Measurements from ENCODE around the gene NR2C1. TPM values are rescaled to one million over a fixed set of nuclear protein-coding genes. Genes with fewer than 3 reads are reported as not detected.

The NR2C1 gene
- total RNA-seq, 1 donor from 2014 or later, result 44.3 TPM

DNA sequence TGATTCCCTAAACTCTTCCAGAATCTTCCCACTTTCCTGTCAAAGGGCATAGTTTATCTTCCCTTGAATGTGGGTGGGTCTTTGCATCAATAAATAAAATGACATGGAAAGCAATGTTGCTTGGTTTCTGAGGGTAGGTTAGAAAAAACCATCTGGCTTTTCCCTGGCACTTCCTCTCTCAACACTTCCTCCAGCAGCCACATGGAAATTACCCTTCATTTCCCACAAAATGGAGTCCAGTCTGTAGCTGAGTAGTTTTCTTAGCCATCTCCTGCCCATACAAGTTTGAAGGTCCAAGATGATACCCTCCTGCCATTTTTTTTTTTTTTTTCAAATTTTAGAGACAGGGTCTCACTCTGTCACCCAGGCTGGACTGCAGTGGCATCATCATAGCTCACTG lies 58.9 kb downstream of the NR2C1 start:
- no peak overlapping the region for H3K4me3 Mint-ChIP-seq (ENCODE audit: unreplicated experiment)
- Histone ChIP-seq H3K4me3 (ENCODE audit: insufficient read depth, low read depth, low read length) (no peak overlapping the region), H3K79me2 (ENCODE audit: insufficient read depth, low read length) (no peaks in the 10 kb centered on the region), H3K27me3 (ENCODE audit: insufficient read depth, low read length) (no peaks in the 10 kb centered on the region), H3K4me2 (ENCODE audit: low read length) (no peak overlapping the region), H3K4me1 (ENCODE audit: insufficient read depth, low read length) (no peaks in the 10 kb centered on the region), H4K20me1 (ENCODE audit: insufficient read depth, low read length) (no peaks in the 10 kb centered on the region), H3K36me3 (ENCODE audit: insufficient read depth, low read length) (no peaks in the 10 kb centered on the region), H3K27ac (ENCODE audit: low read depth, low read length) (no peak overlapping the region), H3K9me3 (ENCODE audit: insufficient read depth, low read depth, low read length) (no peaks in the 10 kb centered on the region), H3K9ac (ENCODE audit: low read length) (no peak overlapping the region), H2AFZ (ENCODE audit: low read depth, low read length) (no peak overlapping the region)
- no peak for DNase-seq (ENCODE audit: low read depth)
- peaks cover 3% of the 10 kb centered on the region for H3K36me3 Mint-ChIP-seq (ENCODE audit: low read depth, unreplicated experiment)
- H3K4me1 Mint-ChIP-seq (ENCODE audit: low read depth, unreplicated experiment), result no peaks in the 10 kb centered on the region
- H3K27me3 Mint-ChIP-seq (ENCODE audit: low read depth, unreplicated experiment), result no peaks in the 10 kb centered on the region
- TF ChIP-seq EZH2 (IDR thresholded peaks at IDR 0.05; ENCODE audit: insufficient read depth, low read length), result no peak
- TF ChIP-seq, protein P1, sequence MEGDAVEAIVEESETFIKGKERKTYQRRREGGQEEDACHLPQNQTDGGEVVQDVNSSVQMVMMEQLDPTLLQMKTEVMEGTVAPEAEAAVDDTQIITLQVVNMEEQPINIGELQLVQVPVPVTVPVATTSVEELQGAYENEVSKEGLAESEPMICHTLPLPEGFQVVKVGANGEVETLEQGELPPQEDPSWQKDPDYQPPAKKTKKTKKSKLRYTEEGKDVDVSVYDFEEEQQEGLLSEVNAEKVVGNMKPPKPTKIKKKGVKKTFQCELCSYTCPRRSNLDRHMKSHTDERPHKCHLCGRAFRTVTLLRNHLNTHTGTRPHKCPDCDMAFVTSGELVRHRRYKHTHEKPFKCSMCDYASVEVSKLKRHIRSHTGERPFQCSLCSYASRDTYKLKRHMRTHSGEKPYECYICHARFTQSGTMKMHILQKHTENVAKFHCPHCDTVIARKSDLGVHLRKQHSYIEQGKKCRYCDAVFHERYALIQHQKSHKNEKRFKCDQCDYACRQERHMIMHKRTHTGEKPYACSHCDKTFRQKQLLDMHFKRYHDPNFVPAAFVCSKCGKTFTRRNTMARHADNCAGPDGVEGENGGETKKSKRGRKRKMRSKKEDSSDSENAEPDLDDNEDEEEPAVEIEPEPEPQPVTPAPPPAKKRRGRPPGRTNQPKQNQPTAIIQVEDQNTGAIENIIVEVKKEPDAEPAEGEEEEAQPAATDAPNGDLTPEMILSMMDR (IDR thresholded peaks at IDR 0.05; ENCODE audit: insufficient read depth, low read depth, low read length), result no peak
- H3K27ac Mint-ChIP-seq (ENCODE audit: unreplicated experiment), result no peak overlapping the region
- H3K9me3 Mint-ChIP-seq (ENCODE audit: unreplicated experiment), result no peaks in the 10 kb centered on the region
- FAIRE-seq, result no peak

DNA sequence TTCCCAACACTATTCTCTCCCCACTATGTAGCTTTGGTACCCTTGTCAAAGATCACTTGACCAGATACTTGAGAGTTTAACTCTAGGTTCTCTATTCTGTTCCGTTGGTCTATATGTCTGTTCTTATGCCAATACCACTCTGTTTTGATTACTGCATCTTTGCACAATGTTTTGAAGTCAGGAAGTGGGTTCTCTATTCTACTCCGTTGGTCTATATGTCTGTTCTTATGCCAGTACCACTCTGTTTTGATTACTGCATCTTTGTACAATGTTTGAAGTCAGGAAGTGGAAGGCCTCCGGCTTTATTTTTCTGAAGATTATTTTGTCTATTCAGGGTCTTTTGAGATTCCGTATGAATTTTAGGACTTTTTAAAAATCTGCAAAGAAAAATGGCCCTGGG lies 67.2 kb downstream of the NR2C1 start:
- DNase-seq (ENCODE audit: low read depth) (no peak), FAIRE-seq (no peak)
- Mint-ChIP-seq H3K4me1 (ENCODE audit: low read depth, unreplicated experiment) (peaks cover 4% of the 10 kb centered on the region), H3K27ac (ENCODE audit: unreplicated experiment) (no peak overlapping the region), H3K27me3 (ENCODE audit: low read depth, unreplicated experiment) (no peaks in the 10 kb centered on the region), H3K4me3 (ENCODE audit: unreplicated experiment) (no peak overlapping the region), H3K36me3 (ENCODE audit: low read depth, unreplicated experiment) (no peaks in the 10 kb centered on the region), H3K9me3 (ENCODE audit: unreplicated experiment) (peaks cover 3% of the 10 kb centered on the region)
- Histone ChIP-seq H3K9ac (ENCODE audit: low read length) (no peak overlapping the region), H4K20me1 (ENCODE audit: insufficient read depth, low read length) (no peaks in the 10 kb centered on the region), H3K79me2 (ENCODE audit: insufficient read depth, low read length) (peaks cover 13% of the 10 kb centered on the region), H3K36me3 (ENCODE audit: insufficient read depth, low read length) (no peaks in the 10 kb centered on the region), H3K9me3 (ENCODE audit: insufficient read depth, low read depth, low read length) (no peaks in the 10 kb centered on the region), H3K27me3 (ENCODE audit: insufficient read depth, low read length) (no peaks in the 10 kb centered on the region), H3K27ac (ENCODE audit: low read depth, low read length) (no peak overlapping the region), H3K4me1 (ENCODE audit: insufficient read depth, low read length) (peaks cover 3% of the 10 kb centered on the region), H2AFZ (ENCODE audit: low read depth, low read length) (no peak overlapping the region), H3K4me3 (ENCODE audit: insufficient read depth, low read depth, low read length) (no peak overlapping the region), H3K4me2 (ENCODE audit: low read length) (no peak overlapping the region)
- TF ChIP-seq, protein P1 (IDR thresholded peaks at IDR 0.05; ENCODE audit: insufficient read depth, low read depth, low read length), result no peak
- no peak for TF ChIP-seq EZH2 (IDR thresholded peaks at IDR 0.05; ENCODE audit: insufficient read depth, low read length)

DNA sequence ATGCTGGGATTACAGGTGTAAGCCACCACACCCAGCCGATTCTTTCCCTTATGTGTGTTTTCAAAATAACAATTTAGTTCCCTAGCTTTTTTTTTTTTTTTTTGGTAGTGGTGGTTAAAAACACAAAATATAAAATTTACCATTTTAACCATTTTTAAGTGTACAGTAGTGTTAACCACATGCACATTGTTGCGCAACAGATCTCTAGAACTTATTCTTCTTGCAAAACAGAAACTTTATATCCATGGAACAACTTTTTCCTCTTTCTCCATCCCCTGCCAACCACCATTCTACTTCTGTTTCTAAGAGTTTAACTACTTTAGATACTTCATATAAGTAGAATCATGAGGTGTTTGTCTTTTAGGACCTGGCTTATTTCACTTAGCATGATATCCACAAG lies 68.8 kb downstream of the NR2C1 start:
- H3K27me3 ChIP-seq (ENCODE audit: insufficient read depth, low read length), result no peaks in the 10 kb centered on the region
- H4K20me1 ChIP-seq (ENCODE audit: insufficient read depth, low read length), result peaks cover 5% of the 10 kb centered on the region
- H3K9ac ChIP-seq (ENCODE audit: low read length), result no peak overlapping the region
- H3K4me3 ChIP-seq (ENCODE audit: insufficient read depth, low read depth, low read length), result no peak overlapping the region
- peak overlapping the region; percentile 66 for H3K4me3 Mint-ChIP-seq (ENCODE audit: unreplicated experiment)
- no peak overlapping the region for H2AFZ ChIP-seq (ENCODE audit: low read depth, low read length)
- peak overlapping the region; percentile 91 for H3K27ac Mint-ChIP-seq (ENCODE audit: unreplicated experiment)
- FAIRE-seq (no peak), DNase-seq (ENCODE audit: low read depth) (no peak)
- H3K4me2 ChIP-seq (ENCODE audit: low read length), result no peak overlapping the region
- peaks cover 28% of the 10 kb centered on the region for H3K79me2 ChIP-seq (ENCODE audit: insufficient read depth, low read length)
- TF ChIP-seq, protein P1 (IDR thresholded peaks at IDR 0.05; ENCODE audit: insufficient read depth, low read depth, low read length), result no peak
- no peak for TF ChIP-seq EZH2 (IDR thresholded peaks at IDR 0.05; ENCODE audit: insufficient read depth, low read length)
- peaks cover 4% of the 10 kb centered on the region for H3K4me1 Mint-ChIP-seq (ENCODE audit: low read depth, unreplicated experiment)
- H3K27ac ChIP-seq (ENCODE audit: low read depth, low read length), result no peak overlapping the region
- no peaks in the 10 kb centered on the region for H3K27me3 Mint-ChIP-seq (ENCODE audit: low read depth, unreplicated experiment)
- H3K9me3 ChIP-seq (ENCODE audit: insufficient read depth, low read depth, low read length), result no peaks in the 10 kb centered on the region
- peaks cover 9% of the 10 kb centered on the region for H3K36me3 ChIP-seq (ENCODE audit: insufficient read depth, low read length)
- peaks cover 3% of the 10 kb centered on the region for H3K9me3 Mint-ChIP-seq (ENCODE audit: unreplicated experiment)
- peaks cover 6% of the 10 kb centered on the region for H3K4me1 ChIP-seq (ENCODE audit: insufficient read depth, low read length)
- peaks cover 2% of the 10 kb centered on the region for H3K36me3 Mint-ChIP-seq (ENCODE audit: low read depth, unreplicated experiment)

Data from astrocyte (in vitro differentiated cells and primary cell).